HG03039 (cell line): ENCODE data around the gene FARP1.

ENCODE experiments used
- ATAC-seq: cut with Tn5 transposase; IDR thresholded peaks from one replicate; pipeline ENCODE4 v1.9.1; 2021; ENCODE audit warnings: mild to moderate bottlenecking, moderate library complexity; ENCODE audit not compliant: unreplicated experiment

FARP1 gene

GRCh38 chr13:98275681-98276171 lies 132.8 kb downstream of the FARP1 start:
- no peak for ATAC-seq

DNA sequence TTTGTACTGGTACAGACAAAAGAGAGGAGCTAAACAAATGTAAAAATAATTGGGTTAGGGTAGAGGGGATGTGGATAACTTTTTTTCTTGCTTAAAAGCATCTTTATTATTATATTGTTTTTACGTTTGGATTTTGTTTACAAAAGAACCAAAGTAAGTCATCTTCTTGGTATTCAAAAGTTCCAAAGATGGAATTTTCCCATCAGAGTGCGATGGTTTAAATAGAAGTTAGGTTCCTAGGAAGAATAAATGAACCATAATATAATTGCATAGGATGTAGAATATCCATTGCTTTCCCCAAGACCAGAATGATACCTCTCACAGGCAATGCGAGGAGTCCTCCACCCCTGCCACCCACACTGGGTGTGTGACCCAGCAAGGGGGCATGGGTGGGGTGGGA lies 133.6 kb downstream of the FARP1 start:
- ATAC-seq = no peak

DNA sequence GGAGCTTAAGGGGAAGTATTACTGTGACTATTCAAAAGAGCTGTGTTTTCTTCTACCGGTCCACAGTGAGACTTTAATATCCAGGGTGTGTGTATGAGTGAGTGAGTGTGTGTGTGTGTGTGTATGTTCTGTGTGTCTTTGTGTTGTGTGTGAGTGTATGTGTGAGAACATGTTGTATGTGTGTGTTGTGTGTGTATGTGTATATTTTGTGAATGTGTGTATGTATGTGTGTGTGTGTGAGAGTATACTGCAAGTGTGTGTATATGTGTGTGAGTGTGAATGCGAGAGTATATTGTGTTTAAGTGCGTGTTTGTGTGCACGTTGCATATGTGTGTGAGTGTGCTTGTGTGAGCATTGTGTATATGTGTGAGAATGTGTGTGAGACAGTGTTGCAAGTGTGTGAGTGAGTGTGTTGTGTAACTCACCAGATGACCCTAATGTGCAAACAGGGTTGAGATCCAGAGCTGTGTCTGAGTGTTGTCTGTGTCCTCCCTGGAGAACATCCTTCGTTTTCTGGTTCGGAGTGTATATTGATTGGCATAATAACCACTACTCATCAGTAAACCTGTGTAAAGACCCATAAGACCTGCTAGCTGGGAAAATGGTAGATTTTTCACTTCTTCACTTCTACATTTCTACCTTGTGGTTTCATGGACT lies 135.3 kb downstream of the FARP1 start:
- ATAC-seq = no peak

GRCh38 chr13:98279473-98280175 lies 136.7 kb downstream of the FARP1 start:
- no peak for ATAC-seq

GRCh38 chr13:98280176-98280510 lies 137.2 kb downstream of the FARP1 start:
- no peak for ATAC-seq

DNA sequence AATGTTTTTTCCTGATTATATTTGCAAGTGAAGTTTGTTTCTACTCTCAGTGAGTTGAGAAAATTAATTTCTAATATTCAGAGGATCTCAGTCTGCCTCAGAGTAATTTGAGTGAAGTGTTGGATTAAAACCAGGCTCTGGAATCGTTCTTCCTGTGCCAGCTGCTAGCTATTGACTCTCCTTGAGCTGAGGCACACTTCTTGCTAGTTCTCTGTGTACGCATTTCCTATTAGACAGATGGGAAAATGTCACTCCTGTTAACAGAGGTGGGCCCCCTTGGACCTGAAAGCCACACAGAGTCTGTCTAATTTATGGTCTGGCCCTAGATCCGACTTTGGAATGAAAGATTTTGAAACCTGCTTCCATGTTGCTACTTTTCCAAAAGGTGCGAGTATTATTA lies 141.8 kb downstream of the FARP1 start:
- no peak for ATAC-seq

- no peak for ATAC-seq
Measured at GRCh38 chr13:98285317-98285716, 142.4 kb downstream of the FARP1 start.

- no peak for ATAC-seq
Measured at GRCh38 chr13:98285852-98286594, 143.1 kb downstream of the FARP1 start.

DNA sequence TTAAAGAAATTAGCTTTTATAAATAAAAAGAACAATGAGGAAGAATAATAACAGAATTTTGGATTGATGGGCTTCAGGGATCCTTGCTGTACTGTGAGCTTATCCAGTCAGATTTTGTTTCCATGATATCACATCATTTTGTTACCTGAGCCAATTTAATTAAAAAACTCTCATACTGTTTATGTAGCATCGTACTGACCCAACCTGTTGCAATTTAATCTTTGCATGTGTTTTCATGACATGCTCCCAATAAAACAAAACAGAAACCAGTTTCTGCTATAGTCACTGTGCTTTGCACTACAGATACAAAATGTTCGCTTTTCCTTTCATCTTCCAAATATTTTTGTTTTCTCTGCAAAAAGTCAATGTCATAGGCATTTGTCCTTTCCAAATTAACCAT lies 143.9 kb downstream of the FARP1 start:
- ATAC-seq = no peak

DNA sequence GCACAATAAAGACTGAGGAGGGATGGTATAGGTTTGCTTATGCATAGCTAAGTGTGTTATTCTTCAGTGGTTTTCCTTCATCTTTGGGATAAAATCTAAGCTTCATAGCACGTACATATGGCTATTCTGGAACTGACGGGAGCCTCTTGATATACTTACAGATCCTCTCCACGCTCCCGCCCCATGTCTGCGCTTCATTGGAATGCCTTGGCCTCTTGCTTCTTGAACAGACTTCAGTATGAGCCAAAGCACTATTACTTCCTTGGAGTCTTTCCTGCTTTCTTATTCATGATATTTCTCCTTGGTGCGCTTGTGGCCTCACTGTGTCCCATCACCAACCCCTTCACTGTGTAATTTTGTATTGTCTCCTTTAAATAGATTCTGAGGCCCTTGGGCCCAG lies 145.3 kb downstream of the FARP1 start:
- ATAC-seq = no peak

GRCh38 chr13:98289339-98289945 lies 146.5 kb downstream of the FARP1 start:
- ATAC-seq = no peak

GRCh38 chr13:98290261-98290660 lies 147.4 kb downstream of the FARP1 start:
- no peak for ATAC-seq

DNA sequence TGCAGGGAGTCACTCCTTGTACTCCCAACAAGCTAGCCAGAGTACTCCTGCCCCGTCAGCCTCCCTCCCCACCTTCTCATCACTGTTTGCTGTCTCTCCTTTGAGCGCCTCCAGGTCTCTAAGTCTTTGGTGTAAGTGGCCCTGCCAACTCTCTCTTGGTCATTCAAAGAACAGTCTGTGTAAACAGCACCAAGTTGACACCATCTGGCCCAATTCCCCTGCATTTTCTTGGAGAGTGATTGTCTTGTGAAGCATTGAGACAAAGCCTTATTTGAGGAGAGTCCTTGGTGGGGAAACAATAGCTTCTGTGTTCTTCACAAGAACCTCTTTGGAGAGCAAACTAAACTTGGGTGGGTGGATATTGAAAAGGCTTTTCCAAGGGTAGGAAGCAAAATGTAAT lies 148.8 kb downstream of the FARP1 start:
- ATAC-seq = no peak

DNA sequence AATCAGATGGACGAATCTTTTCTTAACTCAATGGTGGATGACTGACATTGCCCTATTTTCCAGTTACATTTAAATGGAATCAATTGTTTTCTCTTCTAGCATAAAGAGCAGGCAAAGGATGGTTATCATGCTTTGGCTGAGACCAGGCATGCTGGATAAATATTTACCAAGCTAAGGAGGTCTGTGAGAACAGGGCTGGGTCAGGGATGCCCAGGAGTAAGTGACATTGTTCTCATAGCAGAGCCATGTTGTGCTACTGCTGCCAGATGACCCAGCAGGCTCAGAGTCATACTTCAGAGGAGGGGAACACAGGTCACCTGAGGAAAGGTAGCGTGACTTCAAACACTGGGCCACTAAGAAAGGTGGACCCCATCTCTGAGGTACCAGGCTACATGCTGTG lies 150.2 kb downstream of the FARP1 start:
- ATAC-seq = no peak

GRCh38 chr13:98293570-98294142 lies 150.8 kb downstream of the FARP1 start:
- no peak for ATAC-seq

GRCh38 chr13:98295371-98295770 lies 152.5 kb downstream of the FARP1 start:
- ATAC-seq = no peak

DNA sequence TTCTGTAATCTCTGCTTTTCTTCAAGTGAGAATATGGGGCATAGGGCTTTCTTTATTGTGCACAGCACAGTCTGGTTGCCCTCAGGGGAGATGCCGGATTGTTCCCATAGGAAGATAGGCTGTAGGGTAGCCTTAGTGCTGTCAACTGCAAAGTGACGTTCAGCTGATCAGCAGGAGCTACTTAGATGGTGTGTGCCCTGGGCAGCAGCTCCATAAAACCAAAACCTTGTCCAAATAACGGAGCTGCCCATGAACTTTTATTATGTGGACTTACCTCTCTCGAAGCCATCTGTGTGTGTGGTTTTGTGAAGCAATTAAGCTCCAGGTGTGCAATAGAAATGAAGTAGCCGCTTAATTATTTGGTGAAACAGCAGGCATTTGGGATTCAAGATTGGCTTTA lies 154.2 kb downstream of the FARP1 start:
- ATAC-seq = no peak

- ATAC-seq = no peak
Measured at GRCh38 chr13:98297745-98298144, 154.9 kb downstream of the FARP1 start.

DNA sequence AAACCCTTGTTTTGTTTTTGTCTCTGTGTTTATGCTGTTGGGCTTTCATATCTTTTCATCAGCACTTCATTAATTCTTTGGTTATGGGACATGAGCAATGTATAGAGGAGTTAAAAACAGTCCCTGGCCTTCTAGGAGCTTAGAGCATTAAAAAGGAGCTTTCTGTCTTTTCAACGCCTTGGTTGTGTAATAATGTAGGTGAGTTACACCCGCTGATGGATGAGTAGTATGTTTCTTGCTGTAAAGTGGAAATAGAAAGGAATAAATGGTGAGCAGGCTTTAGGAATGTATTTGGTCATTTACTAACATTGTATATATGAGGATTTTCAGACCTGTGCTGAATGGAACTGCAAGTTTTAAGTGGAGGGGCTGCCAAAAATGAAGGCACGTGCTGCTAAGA lies 155.7 kb downstream of the FARP1 start:
- no peak for ATAC-seq

- no peak for ATAC-seq
Measured at GRCh38 chr13:98299235-98299965, 156.5 kb downstream of the FARP1 start.

GRCh38 chr13:98299966-98300350 lies 157.1 kb downstream of the FARP1 start:
- ATAC-seq = no peak
